DOHH2 (cell line): Measurements from ENCODE around the gene SYT1.

Experiments
- H3F3A ChIP-seq: fragments of 200-600 bp; sonication (generic), shearing (Covaris generic); 2 replicates; pipeline ENCODE4 v1.6.0; 2016; ENCODE audit warnings: antibody characterized with exemption, mild to moderate bottlenecking; ENCODE audit not compliant: control insufficient read depth, insufficient read depth
- H3K27ac ChIP-seq: fragments of 200-600 bp; sonication (generic); 2 replicates; pipeline ENCODE4 v1.5.1; 2014; ENCODE audit warnings: low read depth, mild to moderate bottlenecking, low read length, moderate library complexity
- H3K27me3 ChIP-seq: fragments of 200-600 bp; sonication (generic); 2 replicates; pipeline ENCODE4 v1.6.1; 2014; ENCODE audit warnings: mild to moderate bottlenecking, low read length, mixed read lengths; ENCODE audit not compliant: control insufficient read depth
- H3K36me3 ChIP-seq: fragments of 200-600 bp; sonication (generic); 2 replicates; pipeline ENCODE4 v1.6.1; 2014; ENCODE audit warnings: mild to moderate bottlenecking, low read length, moderate library complexity, mixed read lengths; ENCODE audit not compliant: control insufficient read depth
- H3K4me1 ChIP-seq: fragments of 200-600 bp; sonication (generic); 2 replicates; pipeline ENCODE4 v1.6.1; 2014; ENCODE audit warnings: mild to moderate bottlenecking, low read length, mixed read lengths; ENCODE audit not compliant: control insufficient read depth
- H3K4me2 ChIP-seq: fragments of 200-600 bp; sonication (generic); 2 replicates; pipeline ENCODE4 v1.6.0; 2014; ENCODE audit warnings: mild to moderate bottlenecking, low read length, moderate library complexity
- H3K4me3 ChIP-seq: fragments of 200-600 bp; sonication (generic); 2 replicates; pipeline ENCODE4 v1.5.1; 2014; ENCODE audit warnings: mild to moderate bottlenecking, low read length, mixed read lengths
- H3K79me2 ChIP-seq: fragments of 200-600 bp; sonication (generic); 2 replicates; pipeline ENCODE4 v1.6.1; 2014; ENCODE audit warnings: mild to moderate bottlenecking, low read length, mixed read lengths; ENCODE audit not compliant: control insufficient read depth
- H3K9me2 ChIP-seq: fragments of 200-600 bp; sonication (generic); replicated peaks from 2 replicates; pipeline ENCODE4 v1.6.1; 2014; ENCODE audit warnings: mild to moderate bottlenecking, low read length, mixed read lengths; ENCODE audit not compliant: control insufficient read depth
- H3K9me3 ChIP-seq: fragments of 200-600 bp; sonication (generic); 2 replicates; pipeline ENCODE4 v1.6.1; 2014; ENCODE audit warnings: antibody characterized with exemption, low read length, mixed read lengths; ENCODE audit not compliant: control insufficient read depth, insufficient read depth
- H4K20me1 ChIP-seq: fragments of 200-600 bp; sonication (generic); 2 replicates; pipeline ENCODE4 v1.6.0; 2014; ENCODE audit warnings: low read depth, mild to moderate bottlenecking, antibody characterized with exemption, low read length, moderate library complexity; ENCODE audit not compliant: control insufficient read depth, insufficient read depth
- CTCF ChIP-seq: fragments of 200-600 bp; sonication (generic); IDR thresholded peaks from one replicate; pipeline ENCODE4 v1.5.1; 2014; ENCODE audit warnings: antibody characterized with exemption, mild to moderate bottlenecking, low read depth, low read length; ENCODE audit not compliant: poor library complexity, severe bottlenecking
- EZH2phosphoT487 ChIP-seq: fragments of 200-600 bp; sonication (generic); IDR thresholded peaks from 2 replicates; pipeline ENCODE4 v1.6.1; 2017; ENCODE audit warnings: borderline replicate concordance, mild to moderate bottlenecking, antibody characterized with exemption, low read length, moderate library complexity, mixed read lengths

Gene SYT1

GRCh38 chr12:79388011-79388410, 523.4 kb downstream of the SYT1 start:
- H3F3A ChIP-seq: no peaks in the 10 kb centered on the region
- no peaks in the 10 kb centered on the region for H3K79me2 ChIP-seq
- H3K27me3 ChIP-seq: no peaks in the 10 kb centered on the region
- H3K9me2 ChIP-seq: no peaks in the 10 kb centered on the region
- no peaks in the 10 kb centered on the region for H4K20me1 ChIP-seq
- no peaks in the 10 kb centered on the region for H3K9me3 ChIP-seq
- no peak overlapping the region for H3K4me3 ChIP-seq
- H3K27ac ChIP-seq: no peak overlapping the region
- no peaks in the 10 kb centered on the region for H3K36me3 ChIP-seq
- no peaks in the 10 kb centered on the region for H3K4me1 ChIP-seq
- no peak overlapping the region for H3K4me2 ChIP-seq
- no peak for TF ChIP-seq EZH2phosphoT487
- TF ChIP-seq CTCF: no peak

GRCh38 chr12:79393842-79394241, 529.3 kb downstream of the SYT1 start:
- Histone ChIP-seq H3K9me3 (no peaks in the 10 kb centered on the region), H3F3A (no peaks in the 10 kb centered on the region), H3K4me1 (no peaks in the 10 kb centered on the region), H3K27me3 (no peaks in the 10 kb centered on the region), H3K27ac (no peak overlapping the region), H3K4me3 (no peak overlapping the region), H3K9me2 (no peaks in the 10 kb centered on the region), H3K79me2 (no peaks in the 10 kb centered on the region), H4K20me1 (no peaks in the 10 kb centered on the region), H3K36me3 (no peaks in the 10 kb centered on the region), H3K4me2 (no peak overlapping the region)
- TF ChIP-seq EZH2phosphoT487 (no peak), CTCF (no peak)

- Histone ChIP-seq H3K27ac (no peak overlapping the region), H3K4me2 (no peak overlapping the region), H3K9me3 (no peaks in the 10 kb centered on the region), H3K27me3 (peaks cover 6% of the 10 kb centered on the region), H3K4me1 (no peaks in the 10 kb centered on the region), H3K36me3 (no peaks in the 10 kb centered on the region), H3K79me2 (no peaks in the 10 kb centered on the region), H4K20me1 (no peaks in the 10 kb centered on the region), H3K9me2 (no peaks in the 10 kb centered on the region), H3K4me3 (no peak overlapping the region), H3F3A (no peaks in the 10 kb centered on the region)
- no peak for TF ChIP-seq CTCF
- no peak for TF ChIP-seq EZH2phosphoT487
Observed at GRCh38 chr12:79397609-79398008, 533.0 kb downstream of the SYT1 start.

- Histone ChIP-seq H3K9me2 (no peaks in the 10 kb centered on the region), H3K4me3 (no peak overlapping the region), H3K27ac (no peak overlapping the region), H3K4me2 (no peak overlapping the region), H3K4me1 (no peaks in the 10 kb centered on the region), H3K79me2 (no peaks in the 10 kb centered on the region), H4K20me1 (no peaks in the 10 kb centered on the region), H3F3A (no peaks in the 10 kb centered on the region), H3K27me3 (peaks cover 6% of the 10 kb centered on the region), H3K9me3 (no peaks in the 10 kb centered on the region), H3K36me3 (no peaks in the 10 kb centered on the region)
- TF ChIP-seq EZH2phosphoT487 (no peak), CTCF (no peak)
Observed at GRCh38 chr12:79400481-79400880, 535.9 kb downstream of the SYT1 start.
